NAMALWA (cell line): Measurements from ENCODE around the gene GRM7.

Experiments
- DNase-seq: peaks from one replicate; pipeline ENCODE4 v3.0.0-alpha.2; 2015; ENCODE audit warnings: low spot score

GRM7 gene

DNA sequence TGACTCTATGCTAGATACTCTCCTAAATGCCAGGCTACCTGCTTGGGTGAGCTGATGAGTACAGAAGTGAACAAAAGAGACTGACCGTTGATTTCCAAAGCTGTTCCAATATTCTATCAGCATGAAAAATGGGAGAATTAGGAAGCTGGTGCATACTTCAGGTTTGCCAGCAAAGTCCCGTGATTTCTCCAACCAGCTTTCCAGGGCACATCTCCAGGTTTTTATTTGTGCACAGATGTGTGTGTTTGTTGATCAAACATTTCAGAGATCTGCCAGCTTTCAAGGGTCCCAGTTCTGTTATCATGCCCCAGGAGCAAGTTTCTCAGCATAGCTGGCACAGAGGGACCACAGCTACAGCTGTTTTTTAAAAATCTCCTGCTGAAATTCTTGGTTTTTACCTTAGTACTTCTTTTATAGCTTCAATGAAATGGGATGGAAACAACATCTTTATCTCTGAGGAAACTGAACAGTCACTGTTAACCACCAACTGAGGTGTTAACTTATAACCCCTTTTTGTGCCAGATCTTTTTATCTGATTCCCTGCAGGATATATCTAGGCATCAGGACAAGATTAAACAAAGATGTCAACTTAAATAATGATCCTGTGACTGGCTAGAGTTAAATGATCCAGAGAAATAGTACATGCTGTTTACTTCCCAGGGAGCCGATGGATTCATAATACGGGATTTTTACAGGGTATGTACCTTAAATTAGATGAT is 380.8 kb downstream of the GRM7 start:
- DNase-seq, result no peak

DNA sequence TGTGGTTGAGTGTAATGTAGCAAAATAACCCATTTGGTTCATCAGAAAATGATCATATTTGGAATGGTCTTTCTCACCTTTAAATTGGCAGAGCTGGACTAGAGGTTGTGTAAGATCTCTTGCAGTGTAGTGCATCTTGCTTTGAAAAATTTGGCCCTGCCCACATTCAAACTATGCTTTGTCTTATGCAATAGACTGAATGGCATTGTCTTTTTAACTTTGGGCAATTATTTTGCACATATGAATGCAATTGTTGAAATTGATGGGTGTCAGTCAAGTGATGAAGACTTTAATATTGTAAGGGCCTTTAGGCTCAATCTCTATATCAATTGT is 381.4 kb downstream of the GRM7 start:
- DNase-seq, result no peak

DNA sequence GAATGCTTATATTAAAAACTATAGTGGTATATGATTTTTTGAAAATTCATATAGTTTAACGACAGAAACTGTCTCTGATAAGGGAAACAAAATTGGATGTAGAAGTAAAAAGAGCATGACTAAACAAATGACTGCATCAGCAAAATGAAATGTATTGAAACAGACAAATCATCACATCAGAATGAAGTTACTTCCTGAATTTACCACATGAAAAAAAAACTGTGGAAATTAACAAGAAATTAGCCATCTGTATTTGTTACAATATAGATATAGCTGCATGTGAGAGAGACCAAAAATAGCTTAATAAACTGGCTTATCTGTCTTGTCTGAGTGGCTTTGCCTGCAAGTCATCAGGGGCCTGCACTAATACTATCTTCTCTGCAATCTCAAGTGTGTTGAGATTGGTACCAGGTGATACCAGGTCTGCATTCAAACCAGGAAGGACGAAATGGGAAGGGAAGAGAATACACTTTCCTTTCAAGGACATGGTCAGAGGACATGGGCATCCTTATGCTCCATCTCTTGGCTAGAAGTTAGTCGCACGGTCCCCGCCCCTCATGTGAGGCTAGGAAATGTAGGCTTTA is 388.7 kb downstream of the GRM7 start:
- no peak for DNase-seq

- DNase-seq, result no peak
Observed at GRCh38 chr3:7254251-7254650, 393.3 kb downstream of the GRM7 start.

DNA sequence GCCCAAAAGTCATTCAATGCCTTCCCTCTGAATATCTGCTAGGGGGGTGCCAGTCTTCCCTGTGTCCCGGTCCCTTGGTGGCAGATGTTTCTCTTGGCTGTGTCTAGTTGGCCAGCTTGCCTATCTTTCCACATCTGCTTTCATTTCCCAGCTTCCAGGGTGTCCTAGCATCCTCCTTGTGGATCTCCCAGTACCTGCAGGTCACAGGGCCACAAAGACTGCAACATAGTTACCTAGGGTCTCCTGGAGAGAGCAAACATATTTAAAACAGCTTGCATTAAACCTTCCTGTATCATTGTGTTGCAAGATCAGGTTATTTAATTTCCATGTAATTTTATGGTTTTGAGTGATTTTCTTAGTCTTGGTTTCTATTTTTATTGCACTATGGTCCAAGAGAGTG is 400.1 kb downstream of the GRM7 start:
- no peak for DNase-seq

DNA sequence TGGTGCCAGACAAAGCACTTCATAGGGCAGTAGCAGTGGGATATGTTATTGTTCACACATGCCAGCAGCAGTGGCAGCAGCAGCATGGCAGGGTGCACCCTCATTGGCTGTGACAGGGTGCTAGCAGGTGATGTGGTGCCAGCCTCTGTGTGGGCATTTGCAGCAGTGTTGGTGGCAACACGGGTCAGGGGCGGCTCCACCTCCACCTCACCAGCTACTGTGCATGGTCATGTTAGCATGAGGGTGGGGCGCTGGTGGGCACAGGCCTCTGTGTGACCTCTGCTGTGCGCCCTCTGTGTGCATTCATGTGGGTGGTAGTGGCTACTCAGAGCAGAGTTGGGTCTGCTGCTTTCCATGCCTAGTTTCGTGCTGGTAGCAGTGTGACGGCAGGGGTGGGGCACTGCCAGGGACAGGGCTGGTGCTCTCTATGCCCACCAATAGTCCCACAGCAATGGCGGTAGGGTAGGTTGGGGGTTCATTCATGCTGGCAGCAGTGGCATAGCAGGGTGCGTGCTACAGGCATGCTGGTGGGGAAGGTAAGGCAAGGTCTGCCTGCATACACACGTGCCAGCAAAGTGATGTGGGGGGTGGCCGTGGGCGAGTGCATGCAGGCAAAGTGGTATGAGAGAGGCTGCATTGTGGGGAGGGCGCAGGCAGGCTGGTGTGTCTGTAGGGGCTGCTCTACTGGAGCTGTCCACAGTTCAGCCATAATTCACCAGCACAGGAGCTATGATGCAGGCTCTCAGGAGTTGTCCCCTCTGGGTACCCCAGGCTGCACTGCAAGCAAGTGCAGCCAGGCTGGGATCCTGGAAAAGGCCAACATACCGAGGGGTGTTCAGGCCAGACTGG is 402.7 kb downstream of the GRM7 start:
- DNase-seq, result no peak

DNA sequence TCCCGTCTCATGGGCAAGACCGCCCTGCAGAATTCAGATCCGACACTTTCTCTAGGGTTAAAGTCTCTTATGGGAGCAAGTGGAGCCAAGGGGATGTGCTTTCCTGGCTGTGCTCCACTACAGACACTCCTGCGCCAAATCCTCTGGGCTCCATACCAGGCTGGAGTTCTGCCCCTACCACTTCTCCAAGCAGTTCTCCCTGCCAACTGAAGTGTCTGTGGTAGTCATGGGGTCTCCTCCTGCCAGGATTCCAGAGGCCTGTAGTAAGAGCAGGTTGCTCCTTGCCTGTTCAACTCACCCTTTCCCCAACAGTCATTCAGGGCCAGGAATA is 403.2 kb downstream of the GRM7 start:
- DNase-seq, result no peak

DNA sequence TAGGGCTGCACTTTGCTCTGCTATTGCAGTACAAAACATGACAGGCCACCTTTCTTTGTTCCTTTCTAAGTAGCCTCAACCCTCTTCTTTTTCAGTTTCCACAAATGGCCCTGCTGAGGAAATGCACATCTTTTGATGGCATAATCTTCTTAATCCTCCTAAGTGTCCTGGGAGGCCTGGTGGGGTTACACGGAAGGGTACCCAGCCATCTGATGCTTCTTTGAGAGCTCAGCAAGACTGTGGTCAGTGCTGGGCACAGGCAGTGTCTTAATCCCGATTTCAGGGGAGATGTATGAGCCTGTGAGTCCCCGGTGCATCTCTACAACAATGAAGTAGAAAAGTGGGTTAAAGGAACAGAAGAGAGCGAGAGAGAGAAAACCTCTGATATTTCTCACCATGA is 404.8 kb downstream of the GRM7 start:
- DNase-seq, result no peak

DNA sequence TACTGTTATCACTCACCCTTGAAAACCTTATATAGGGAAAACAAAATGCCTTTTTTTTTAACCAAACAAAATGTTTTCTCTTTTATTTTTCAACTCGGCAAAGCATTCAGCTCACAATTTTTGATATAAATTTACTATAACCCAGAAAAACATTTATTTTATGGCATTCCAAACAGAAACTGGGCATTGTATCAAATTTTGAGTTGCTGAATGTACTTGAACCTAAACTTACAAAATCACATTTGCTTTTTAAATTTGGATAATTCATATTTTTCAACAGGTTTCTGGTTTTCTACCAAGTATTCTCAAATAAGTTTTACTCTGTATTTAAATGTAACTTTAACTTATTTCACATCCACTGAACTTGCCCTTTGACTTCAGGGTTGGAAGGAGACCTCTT is 405.6 kb downstream of the GRM7 start:
- DNase-seq, result no peak

DNA sequence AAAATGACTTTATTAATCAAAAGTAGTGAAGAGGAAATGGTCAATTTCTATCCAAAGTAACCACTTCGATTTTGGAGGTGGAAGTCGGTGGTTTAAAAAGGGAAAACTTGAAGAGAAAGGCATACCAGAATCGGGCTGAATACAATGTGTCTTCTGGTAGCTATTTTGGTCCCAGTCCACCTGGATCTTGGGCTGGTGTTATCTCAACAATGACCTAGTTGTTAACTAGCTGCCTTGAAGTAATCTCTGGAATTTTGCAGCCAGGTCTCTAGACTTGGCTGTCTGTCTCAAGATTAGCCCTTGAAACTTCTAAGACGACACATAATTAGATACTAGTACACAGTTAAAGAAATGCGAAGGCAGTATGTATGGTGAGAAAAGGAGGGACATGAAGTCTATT is 409.8 kb downstream of the GRM7 start:
- no peak for DNase-seq

DNA sequence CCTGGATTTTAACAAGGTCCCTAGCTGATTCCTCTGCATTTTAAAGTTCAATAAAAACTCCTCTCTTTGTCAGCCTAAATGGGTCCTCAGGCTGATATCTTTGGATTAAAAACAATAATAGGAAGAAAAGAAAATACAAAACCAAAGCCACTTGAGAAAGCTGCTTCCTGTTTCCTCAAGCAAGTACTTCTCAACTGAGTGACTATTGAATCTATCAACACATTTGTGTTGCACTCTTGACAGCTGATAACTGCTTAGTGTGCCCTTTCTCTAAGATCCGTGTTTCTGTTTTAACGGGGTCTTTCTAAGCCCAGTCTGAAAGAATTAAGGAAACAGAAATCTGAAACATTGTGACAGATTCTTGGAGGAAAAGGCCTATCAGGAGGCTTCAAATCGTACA is 410.7 kb downstream of the GRM7 start:
- DNase-seq, result no peak

DNA sequence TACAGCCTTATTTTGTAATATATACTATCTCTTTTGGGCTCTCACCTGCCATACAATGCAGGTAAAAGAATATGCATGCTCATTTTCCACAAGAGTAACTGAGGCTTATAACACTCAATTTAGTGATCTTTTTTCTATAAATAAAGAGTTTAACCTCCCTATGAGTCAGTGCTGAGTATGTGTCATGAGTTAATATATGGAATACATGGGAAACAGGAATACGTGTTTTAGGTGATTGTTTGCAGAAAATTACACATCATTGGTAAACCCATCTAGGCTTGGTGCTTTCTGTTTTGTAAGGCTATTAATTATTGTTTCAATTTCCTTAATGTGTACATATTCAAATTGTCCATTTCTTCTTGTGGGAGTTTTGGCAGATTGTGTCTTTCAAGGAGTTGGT is 411.3 kb downstream of the GRM7 start:
- DNase-seq, result no peak

- no peak for DNase-seq
Observed at GRCh38 chr3:7275396-7275795, 414.5 kb downstream of the GRM7 start.

GRCh38 chr3:7280318-7280717 is 419.4 kb downstream of the GRM7 start:
- no peak for DNase-seq

- no peak for DNase-seq
Observed at GRCh38 chr3:7282988-7283387, 422.1 kb downstream of the GRM7 start.

DNA sequence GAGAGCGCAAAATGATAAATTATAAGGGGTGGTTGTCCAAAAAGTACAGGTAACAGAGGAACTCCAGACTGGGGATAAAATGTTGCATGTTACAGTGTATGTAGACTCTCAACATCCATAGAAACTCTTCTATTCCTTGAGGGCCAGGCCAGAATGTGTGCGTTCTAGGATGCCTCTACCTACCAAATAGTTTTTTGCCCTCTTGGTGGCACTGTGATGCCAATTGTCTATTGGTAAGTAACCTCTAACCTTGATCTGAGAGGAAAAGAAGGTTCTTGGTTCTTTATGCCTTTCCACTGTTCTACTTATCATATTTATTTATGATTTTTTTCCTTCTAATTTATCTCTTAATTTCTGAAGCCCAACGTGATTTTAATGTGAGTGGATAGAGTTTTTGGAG is 424.6 kb downstream of the GRM7 start:
- peak; percentile 8 for DNase-seq

GRCh38 chr3:7288133-7288532 is 427.2 kb downstream of the GRM7 start:
- no peak for DNase-seq

DNA sequence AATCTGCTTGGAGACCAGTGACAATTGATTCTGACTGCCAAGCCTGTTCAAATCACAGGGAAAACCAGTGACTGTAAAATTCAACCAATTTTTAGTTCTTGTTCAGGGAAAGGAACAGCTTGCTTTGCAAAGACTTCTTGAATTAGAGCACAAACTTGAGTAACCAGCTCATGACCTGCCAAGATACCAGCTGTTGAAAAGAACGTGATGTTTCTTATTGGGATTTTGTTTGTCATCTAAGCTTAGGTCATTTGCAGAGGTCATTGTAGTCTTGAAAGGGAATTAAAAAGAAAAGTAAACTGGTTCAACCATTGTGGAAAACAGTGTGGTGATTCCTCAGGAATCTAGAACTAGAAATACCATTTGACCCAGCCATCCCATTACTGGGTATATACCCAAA is 428.2 kb downstream of the GRM7 start:
- DNase-seq, result no peak

DNA sequence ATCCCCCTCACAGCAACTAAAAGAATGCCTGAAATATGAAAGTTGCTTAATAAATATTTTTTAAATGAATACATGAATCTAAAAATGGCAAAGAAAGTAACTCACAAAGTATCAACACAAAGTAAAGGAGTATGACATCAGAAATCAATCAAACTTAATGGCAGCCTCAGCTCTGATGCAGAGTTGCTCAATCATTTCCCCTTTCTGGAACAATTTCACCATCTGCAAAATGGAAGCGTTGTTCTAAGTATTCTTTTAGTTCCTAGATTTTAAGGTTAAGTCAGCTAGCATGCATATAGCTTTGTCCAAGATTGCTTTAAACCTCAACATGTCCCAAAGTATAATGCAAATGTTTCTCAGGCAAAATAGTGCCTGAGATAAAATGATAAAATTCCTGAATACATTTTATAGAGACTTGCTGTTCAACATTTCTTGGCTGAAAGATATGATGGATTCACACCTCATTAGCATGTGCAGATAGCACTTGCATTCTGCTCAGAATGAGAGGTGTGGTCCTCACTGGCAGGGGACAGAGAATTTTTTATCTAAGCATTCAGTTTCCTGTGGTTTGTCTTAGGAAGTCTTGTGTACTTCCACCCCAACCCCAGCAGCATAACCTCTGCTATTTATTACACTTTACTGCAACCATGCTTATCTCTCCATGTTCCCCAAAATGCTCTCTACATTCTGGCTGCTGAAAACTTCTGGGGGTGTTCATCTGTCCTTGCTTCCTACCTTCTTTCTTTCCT is 429.3 kb downstream of the GRM7 start:
- no peak for DNase-seq

- no peak for DNase-seq
Observed at GRCh38 chr3:7292362-7292761, 431.4 kb downstream of the GRM7 start.

DNA sequence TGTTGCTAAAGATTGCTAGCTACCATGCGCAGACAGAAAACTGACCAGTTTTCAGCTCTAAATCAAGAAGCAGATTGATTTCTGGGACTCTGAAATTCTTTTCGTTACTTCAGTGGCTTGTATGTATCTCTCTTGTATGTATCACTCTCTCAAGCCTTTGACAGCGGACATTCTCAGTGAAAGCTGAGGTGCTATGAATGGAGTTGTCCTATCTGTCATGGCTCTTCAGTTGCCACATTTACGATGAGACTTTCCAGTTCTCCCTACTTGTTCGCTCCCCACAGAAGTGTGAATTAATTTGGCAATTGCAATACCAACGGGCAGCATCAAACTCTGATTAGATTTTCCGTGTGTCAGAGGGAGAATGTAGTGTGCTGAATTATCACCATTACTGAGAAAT is 432.4 kb downstream of the GRM7 start:
- DNase-seq, result no peak

DNA sequence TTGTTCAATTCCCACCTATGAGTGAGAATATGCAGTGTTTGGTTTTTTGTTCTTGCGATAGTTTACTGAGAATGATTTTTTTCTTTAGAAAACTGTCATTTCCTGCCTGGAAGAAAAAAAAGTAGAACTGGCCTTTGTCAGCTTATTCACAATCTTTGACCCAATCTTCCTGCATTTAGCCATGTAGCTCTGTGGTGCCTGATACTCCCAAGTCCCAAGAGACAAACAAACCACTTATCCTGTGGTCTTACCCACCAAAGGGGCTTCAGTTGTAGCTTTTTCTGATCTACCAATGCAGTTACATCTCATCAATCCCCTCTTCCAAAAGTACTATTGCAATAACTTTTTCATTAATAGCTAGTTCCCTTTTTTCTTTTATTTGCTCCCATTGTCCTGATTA is 444.6 kb downstream of the GRM7 start:
- no peak for DNase-seq

DNA sequence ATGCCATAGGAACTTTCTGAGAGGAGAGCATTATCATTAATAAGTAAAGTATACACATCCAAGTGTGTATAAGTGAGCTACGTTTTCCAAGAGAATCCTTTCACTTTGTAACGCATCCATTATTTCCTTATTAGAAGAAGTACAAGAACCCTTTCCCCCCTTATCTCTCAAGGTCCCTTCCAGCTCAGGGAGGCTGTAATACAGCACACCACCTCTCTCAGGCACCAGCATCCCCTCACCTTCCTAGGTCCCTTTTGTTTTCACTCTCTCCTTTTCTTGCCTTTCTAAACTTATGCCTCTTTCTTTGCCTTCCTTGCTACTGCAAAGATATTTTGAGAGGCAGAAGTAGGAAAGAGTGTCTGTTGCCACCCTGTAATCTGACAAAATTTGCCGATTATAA is 446.0 kb downstream of the GRM7 start:
- no peak for DNase-seq
